ENCODE data around the gene GRIP2.
"Not testable (repeated sequence)": the region's sequence is repeated elsewhere in the genome, so short reads cannot be mapped to it uniquely, and the experiment has no call there.

Gene GRIP2

DNA sequence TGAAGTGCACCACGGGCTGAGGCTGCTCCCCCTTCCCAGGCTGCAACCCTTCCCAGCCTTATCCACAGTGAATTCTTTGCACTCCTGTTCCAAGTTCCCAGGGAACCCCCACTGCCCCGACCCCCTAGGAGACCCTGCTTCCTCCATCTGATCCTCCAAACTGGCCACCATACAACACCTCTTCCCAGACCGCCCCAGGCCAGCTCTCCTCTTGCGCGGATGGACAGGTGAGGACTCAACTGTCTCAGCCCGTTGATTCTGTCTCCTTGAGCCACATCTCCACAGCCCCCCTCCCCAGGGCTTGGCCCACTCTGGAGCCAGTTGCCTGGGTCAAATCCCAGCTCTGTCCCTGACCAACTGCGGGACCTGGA, 21.7 kb downstream of the GRIP2 start:
- DNase-seq (ENCODE audit: extremely low read depth, low read depth), result no peak
- H3K4me3 ChIP-seq (replicated peaks; ENCODE audit: low read depth, low read length), result no peak overlapping the region
- TF ChIP-seq, protein P1, sequence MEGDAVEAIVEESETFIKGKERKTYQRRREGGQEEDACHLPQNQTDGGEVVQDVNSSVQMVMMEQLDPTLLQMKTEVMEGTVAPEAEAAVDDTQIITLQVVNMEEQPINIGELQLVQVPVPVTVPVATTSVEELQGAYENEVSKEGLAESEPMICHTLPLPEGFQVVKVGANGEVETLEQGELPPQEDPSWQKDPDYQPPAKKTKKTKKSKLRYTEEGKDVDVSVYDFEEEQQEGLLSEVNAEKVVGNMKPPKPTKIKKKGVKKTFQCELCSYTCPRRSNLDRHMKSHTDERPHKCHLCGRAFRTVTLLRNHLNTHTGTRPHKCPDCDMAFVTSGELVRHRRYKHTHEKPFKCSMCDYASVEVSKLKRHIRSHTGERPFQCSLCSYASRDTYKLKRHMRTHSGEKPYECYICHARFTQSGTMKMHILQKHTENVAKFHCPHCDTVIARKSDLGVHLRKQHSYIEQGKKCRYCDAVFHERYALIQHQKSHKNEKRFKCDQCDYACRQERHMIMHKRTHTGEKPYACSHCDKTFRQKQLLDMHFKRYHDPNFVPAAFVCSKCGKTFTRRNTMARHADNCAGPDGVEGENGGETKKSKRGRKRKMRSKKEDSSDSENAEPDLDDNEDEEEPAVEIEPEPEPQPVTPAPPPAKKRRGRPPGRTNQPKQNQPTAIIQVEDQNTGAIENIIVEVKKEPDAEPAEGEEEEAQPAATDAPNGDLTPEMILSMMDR (IDR thresholded peaks at IDR 0.05; ENCODE audit: low read depth, low read length, missing control alignments), result no peak

DNA sequence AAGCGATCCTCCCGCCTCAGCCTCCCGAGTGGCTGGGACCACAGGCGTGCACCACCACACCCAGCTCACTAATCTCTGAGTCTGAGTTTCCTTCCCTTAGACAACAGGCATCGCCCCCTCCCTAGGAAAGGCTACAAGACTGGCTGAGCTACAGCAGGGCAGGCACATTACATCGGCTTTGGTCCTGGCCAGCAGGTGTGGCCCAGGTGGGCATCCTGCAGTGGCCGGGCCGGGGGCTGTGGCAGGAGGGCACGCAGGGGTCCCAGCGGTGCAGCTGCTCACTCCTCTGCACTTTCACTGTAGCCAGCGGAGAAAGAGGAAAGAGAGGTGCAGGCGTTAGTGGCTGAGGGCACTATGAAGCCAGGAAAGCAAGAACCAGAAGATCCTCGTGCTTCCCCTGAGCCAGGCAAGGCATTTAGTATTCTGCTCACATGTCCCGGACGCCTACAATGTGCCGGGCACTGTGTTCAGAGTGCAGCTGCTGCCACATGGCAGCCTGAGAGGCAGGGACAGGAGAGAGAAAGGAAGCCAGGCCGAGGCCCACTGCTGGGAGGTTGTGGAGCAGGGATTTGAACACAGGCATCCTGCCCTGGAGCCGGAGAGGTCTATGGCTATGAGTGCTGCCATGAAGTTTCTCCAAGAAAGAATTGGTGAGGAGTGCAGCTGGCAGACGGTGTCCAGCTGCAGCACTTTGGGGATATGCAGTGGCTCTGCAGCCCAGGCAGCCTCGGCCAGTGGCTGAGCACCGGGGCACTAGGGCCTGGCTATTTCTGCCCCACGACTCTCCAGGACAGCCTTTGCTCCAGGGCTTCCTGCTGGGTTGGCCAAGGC, 22.3 kb downstream of the GRIP2 start:
- DNase-seq (ENCODE audit: extremely low read depth, low read depth), result no peak
- no peak overlapping the region for H3K4me3 ChIP-seq (replicated peaks; ENCODE audit: low read depth, low read length)
- TF ChIP-seq, protein P1 (IDR thresholded peaks at IDR 0.05; ENCODE audit: low read depth, low read length, missing control alignments), result no peak

DNA sequence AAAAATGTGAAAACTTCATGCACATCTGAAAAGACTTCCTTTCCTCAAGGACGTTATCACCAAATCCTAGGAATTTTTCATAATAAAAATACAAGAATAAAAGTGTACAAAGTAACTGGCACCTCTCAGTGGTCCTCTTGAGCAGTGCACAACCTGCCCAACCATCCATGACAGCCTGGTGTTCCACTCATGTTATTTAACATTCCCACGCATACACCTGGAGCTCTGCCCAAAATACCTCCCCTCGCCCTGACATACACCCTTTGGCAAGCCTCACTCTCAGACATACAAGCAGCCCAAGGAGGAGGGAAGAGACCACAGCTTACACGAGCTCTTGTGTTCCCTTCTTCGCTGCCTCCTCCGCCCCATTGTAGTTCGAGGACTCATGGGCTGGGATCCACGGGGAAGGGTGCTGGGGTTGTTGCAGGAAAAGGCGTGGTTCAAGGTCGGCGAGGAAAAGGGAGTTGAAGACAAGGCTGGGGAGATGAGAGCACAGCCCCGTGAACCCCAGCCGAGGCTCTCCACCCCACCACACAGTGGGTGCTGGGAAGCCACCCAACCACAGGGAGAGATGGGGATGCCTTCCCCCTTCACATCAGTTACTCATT, 23.3 kb downstream of the GRIP2 start:
- TF ChIP-seq, protein P1 (IDR thresholded peaks at IDR 0.05; ENCODE audit: low read depth, low read length, missing control alignments), result no peak
- no peak overlapping the region for H3K4me3 ChIP-seq (replicated peaks; ENCODE audit: low read depth, low read length)
- no peak for DNase-seq (ENCODE audit: extremely low read depth, low read depth)

DNA sequence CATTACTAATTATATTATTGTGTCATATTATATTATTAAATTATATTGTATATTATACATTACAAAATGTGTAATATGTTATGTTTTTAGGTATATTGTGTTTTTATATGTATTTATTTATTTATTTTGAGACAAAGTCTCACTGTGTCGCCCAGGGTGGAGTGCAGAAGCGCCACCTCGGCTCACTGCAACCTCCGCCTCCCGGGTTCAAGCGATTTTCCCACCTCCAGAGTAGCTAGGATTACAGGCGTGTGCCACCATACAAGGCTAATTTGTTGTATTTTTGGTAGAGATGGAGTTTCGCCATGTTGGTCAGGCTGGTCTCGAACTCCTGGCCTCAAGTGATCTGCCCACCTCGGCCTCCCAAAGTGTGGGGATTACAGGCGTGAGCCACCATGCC, 24.6 kb downstream of the GRIP2 start:
- not testable (repeated sequence) for DNase-seq (ENCODE audit: extremely low read depth, low read depth)

DNA sequence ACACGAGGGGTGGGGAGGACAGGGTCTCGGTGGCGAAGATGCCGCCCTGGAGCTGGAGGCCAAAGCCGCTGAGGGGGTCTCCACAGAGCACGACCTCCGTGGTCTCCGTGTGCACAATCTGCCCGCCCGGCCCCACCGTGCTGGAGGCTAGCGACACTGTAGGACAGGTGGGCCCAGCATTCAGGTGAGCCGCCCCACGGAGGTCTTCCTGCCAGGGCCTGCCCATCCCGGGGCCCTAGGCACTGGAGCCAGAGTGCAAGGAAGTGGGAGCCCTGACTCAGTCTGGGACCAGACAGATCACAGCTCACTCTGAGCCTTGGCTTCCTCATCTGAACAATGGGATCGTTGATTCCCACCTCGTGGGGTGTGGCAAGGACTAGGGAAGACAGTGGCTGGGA, 25.8 kb downstream of the GRIP2 start:
- TF ChIP-seq, protein P1 (IDR thresholded peaks at IDR 0.05; ENCODE audit: low read depth, low read length, missing control alignments), result no peak
- H3K4me3 ChIP-seq (replicated peaks; ENCODE audit: low read depth, low read length), result no peak overlapping the region
- no peak for DNase-seq (ENCODE audit: extremely low read depth, low read depth)

More for the DNA sequence above, 24.6 kb downstream of the GRIP2 start:
- not testable (repeated sequence) for H3K4me3 ChIP-seq (replicated peaks; ENCODE audit: low read depth, low read length)

DNA sequence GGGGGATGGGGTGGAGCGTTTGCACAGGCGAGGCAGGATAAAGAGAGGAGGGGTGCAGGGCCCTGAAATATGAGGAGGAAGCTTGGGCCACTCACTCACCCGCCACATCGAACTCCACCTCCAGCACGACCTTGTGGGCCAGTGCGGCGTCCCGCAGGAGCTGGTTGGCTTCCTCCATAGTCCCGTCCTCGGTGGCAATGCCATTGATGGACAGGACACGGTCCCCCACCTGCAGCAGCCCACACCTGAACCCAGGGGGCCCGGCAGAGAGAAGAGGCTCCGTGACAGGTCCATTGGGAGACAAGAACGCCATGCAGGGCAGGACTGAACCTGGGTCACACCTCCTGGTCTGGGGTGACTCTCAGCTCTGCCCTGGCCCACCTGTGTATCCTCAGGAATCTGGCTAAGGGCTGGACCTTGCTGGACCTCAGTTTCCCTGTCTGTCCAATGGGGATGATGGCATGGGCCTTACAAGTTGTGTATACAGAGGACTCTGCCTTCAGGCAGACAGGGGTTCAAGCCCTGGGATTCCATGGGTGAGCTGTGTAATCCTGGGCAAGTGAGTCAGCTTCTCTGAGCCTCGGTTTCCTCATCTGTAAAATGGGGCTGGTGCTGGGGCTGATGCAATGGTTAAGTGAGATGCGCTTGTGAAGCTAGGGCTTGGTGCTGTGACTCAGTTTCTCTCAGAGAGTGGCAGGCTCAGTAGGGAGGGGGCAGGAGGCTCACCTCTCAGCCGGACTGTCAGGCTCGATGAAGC, 26.4 kb downstream of the GRIP2 start:
- H3K4me3 ChIP-seq (replicated peaks; ENCODE audit: low read depth, low read length), result no peak overlapping the region
- no peak for DNase-seq (ENCODE audit: extremely low read depth, low read depth)
- TF ChIP-seq, protein P1 (IDR thresholded peaks at IDR 0.05; ENCODE audit: low read depth, low read length, missing control alignments), result no peak

DNA sequence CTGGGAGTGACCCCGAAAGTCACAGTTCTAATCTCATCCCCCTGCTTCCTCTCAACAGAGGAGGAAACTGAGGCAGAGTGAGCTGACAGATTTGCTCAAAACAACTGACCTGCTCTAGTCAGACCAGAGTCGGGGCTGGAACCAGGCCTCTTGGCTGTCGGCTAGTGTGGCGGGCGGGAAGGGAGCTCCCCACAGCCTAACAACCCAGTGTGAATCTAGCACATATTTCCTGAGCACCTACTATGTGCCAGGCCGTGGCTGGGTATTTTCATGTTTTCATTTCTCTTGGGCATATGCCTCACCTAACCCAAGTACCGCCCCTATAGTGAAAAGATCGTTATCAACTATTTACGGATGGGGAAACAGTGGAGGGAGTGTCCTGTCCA, 27.2 kb downstream of the GRIP2 start:
- TF ChIP-seq, protein P1 (IDR thresholded peaks at IDR 0.05; ENCODE audit: low read depth, low read length, missing control alignments), result no peak
- no peak for DNase-seq (ENCODE audit: extremely low read depth, low read depth)
- no peak overlapping the region for H3K4me3 ChIP-seq (replicated peaks; ENCODE audit: low read depth, low read length)

Data from HFF-Myc (cell line).